A549 (cell line): ENCODE results near the gene ART1. TPM values are rescaled to one million over a fixed set of nuclear protein-coding genes. Genes with fewer than 3 reads are reported as not detected.
A peak's percentile ranks its signal among the peaks of the same experiment; 100 is the strongest.

ENCODE experiments used
- ATAC-seq, 2 experiments: fragments of 200-7000 bp in 1 of 2; fragments of >200 bp in 1 of 2; cut with Nextera tagmentation in 1 of 2; cut with Tn5 transposase in 1 of 2; 3 replicates each; pipeline versions ENCODE4 v1.8.0 to v1.9.1; 2018 to 2020; ENCODE audit warnings: mild to moderate bottlenecking in 1 of 2, moderate library complexity in 1 of 2
- CTCF ChIA-PET: fragments of 300-600 bp; sonication (Branson Sonifier 250); formaldehyde crosslinking; extraction: SDS; loops from one replicate; lab custom pipeline; 2021; ENCODE audit warnings: antibody characterized with exemption, inconsistent platforms; lab: Yijun Ruan, JAX
- POLR2A ChIA-PET: fragments of 350-600 bp; formaldehyde crosslinking; extraction: SDS; loops from one replicate; lab custom pipeline; 2021; ENCODE audit warnings: antibody characterized with exemption, inconsistent platforms; lab: Yijun Ruan, JAX
- DNase-seq, 2 experiments: peaks; one replicate each; pipeline versions ENCODE4 v3.0.0 to v3.0.0-alpha.2; 2011 to 2016; ENCODE audit warnings: low read depth in 1 of 2, low spot score in 1 of 2
- FAIRE-seq: peaks from 2 replicates; lab custom pipeline; 2011; peaks lifted over from hg19 to GRCh38; lab: Jason Lieb, UNC
- H3K27ac ChIP-seq, 2 experiments: fragments of >200 bp; sonication (Bioruptor Twin); formaldehyde crosslinking; 3 replicates each; pipeline ENCODE4 v1.5.1; 2016 to 2017
- H3K4me1 ChIP-seq: fragments of >200 bp; sonication (Bioruptor Twin); formaldehyde crosslinking; 3 replicates; pipeline ENCODE4 v1.6.1; 2016
- H3K4me2 ChIP-seq: fragments of >200 bp; sonication (Bioruptor Twin); formaldehyde crosslinking; 3 replicates; pipeline ENCODE4 v1.6.1; 2016
- H3K4me3 ChIP-seq: fragments of >200 bp; sonication (Bioruptor Twin); formaldehyde crosslinking; 3 replicates; pipeline ENCODE4 v1.5.1; 2016
- H3K9me3 ChIP-seq: fragments of >200 bp; sonication (Bioruptor Twin); formaldehyde crosslinking; 3 replicates; pipeline ENCODE4 v1.6.1; 2016
- ATOH8 ChIP-seq: fragments of 250-450 bp; sonication (Bioruptor Pico); IDR thresholded peaks from 2 replicates; pipeline ENCODE4 v1.5.0; 2020; ENCODE audit warnings: low read depth, mild to moderate bottlenecking, moderate library complexity
- CHD2 ChIP-seq: fragments of 150-350 bp; IDR thresholded peaks from 2 replicates; pipeline ENCODE4 v1.6.1; 2014; ENCODE audit warnings: low read length; ENCODE audit not compliant: partially characterized antibody
- CHD4 ChIP-seq: fragments of 200-600 bp; sonication (generic); IDR thresholded peaks from 2 replicates; pipeline ENCODE4 v1.6.1; 2016; ENCODE audit warnings: antibody characterized with exemption, mild to moderate bottlenecking, borderline replicate concordance
- EP300 ChIP-seq, 2 experiments: fragments of >200 bp; sonication (Bioruptor Twin); formaldehyde crosslinking; IDR thresholded peaks; 2 replicates in 1 of 2; 3 replicates in 1 of 2; pipeline ENCODE4 v1.6.1; 2016 to 2017
- HOXA7 ChIP-seq: fragments of 250-450 bp; sonication (Bioruptor Pico); IDR thresholded peaks from 2 replicates; pipeline ENCODE4 v1.5.0; 2020; ENCODE audit warnings: mild to moderate bottlenecking, moderate library complexity
- HOXB5 ChIP-seq: fragments of 250-450 bp; sonication (Bioruptor Pico); IDR thresholded peaks from 2 replicates; pipeline ENCODE4 v1.5.0; 2020; ENCODE audit warnings: mild to moderate bottlenecking, moderate library complexity
- JUNB ChIP-seq: fragments of >200 bp; sonication (Bioruptor Twin); formaldehyde crosslinking; IDR thresholded peaks from 2 replicates; pipeline ENCODE4 v1.6.1; 2016
- MAFK ChIP-seq: fragments of 450-650 bp; IDR thresholded peaks from 2 replicates; pipeline ENCODE4 v1.6.1; 2014; ENCODE audit not compliant: partially characterized antibody
- MYC ChIP-seq: IDR thresholded peaks from 2 replicates; pipeline ENCODE4 v1.6.1; 2012; ENCODE audit warnings: mild to moderate bottlenecking, inconsistent platforms, low read length, improper control_type of control experiment, borderline replicate concordance
- NPAS2 ChIP-seq: fragments of 250-450 bp; sonication (Bioruptor Pico); IDR thresholded peaks from 2 replicates; pipeline ENCODE4 v1.8.0; 2022; ENCODE audit warnings: mild to moderate bottlenecking, moderate library complexity, borderline replicate concordance
- POLR2A ChIP-seq: IDR thresholded peaks from 2 replicates; pipeline ENCODE4 v1.6.1; 2012; ENCODE audit warnings: mild to moderate bottlenecking, low read length
- POLR2AphosphoS2 ChIP-seq: conservative IDR thresholded peaks from 2 replicates; pipeline ENCODE4 v1.6.1; 2012; ENCODE audit warnings: low read length, improper control_type of control experiment, inconsistent platforms
- RARB ChIP-seq: fragments of 250-450 bp; sonication (Bioruptor Pico); IDR thresholded peaks from 2 replicates; pipeline ENCODE4 v1.8.0; 2021; ENCODE audit warnings: mild to moderate bottlenecking, moderate library complexity
- RCOR1 ChIP-seq: fragments of 150-350 bp; IDR thresholded peaks from 2 replicates; pipeline ENCODE4 v1.6.1; 2014; ENCODE audit warnings: antibody characterized with exemption, low read length, low read depth
- RNF2 ChIP-seq: fragments of 200-600 bp; sonication (generic); IDR thresholded peaks from 2 replicates; pipeline ENCODE4 v1.6.1; 2016; ENCODE audit warnings: low read depth, mild to moderate bottlenecking, antibody characterized with exemption, moderate library complexity, borderline replicate concordance
- ZC3H11A ChIP-seq: fragments of 450-650 bp; IDR thresholded peaks from 2 replicates; pipeline ENCODE4 v1.6.1; 2014; ENCODE audit warnings: antibody characterized with exemption, mild to moderate bottlenecking
- ZFP36 ChIP-seq: fragments of 450-650 bp; IDR thresholded peaks from 2 replicates; pipeline ENCODE4 v1.6.1; 2014; ENCODE audit warnings: borderline replicate concordance; ENCODE audit not compliant: partially characterized antibody
- ZNF302 ChIP-seq: fragments of 250-450 bp; sonication (Bioruptor Pico); IDR thresholded peaks from 2 replicates; pipeline ENCODE4 v1.9.0; 2021; ENCODE audit warnings: inconsistent platforms, mild to moderate bottlenecking, moderate library complexity
- WGBS: methylation state at CpG from one replicate; pipeline ENCODE4 v1.1.6; 2017; ENCODE audit errors: missing lambda C conversion rate; 5-methylcytosine and 5-hydroxymethylcytosine counted together
- polyA plus RNA-seq, 4 experiments: library from polyadenylated mRNA; depleted of rRNA in 3 of 4; stranded (reverse); fragments of >200 nt; fragmentation: RNase III in 1 of 4; extraction: RNeasy Plus Mini Kit Qiagen cat#74134 plus additional on column Dnase treatment in 1 of 4; gene quantifications; 2 replicates in 3 of 4; 3 replicates in 1 of 4; pipeline ENCODE4 v1.2.3, GENCODE V29; 2011 to 2017
- TF ChIP-seq, protein P1 (sequence below): fragments of 250-450 bp; sonication (Bioruptor Pico); IDR thresholded peaks from 2 replicates; pipeline ENCODE4 v1.5.0; 2021; ENCODE audit warnings: mild to moderate bottlenecking, moderate library complexity, borderline replicate concordance
- TF ChIP-seq, protein P2 (sequence below): IDR thresholded peaks from 2 replicates; pipeline ENCODE4 v1.6.1; 2012; ENCODE audit warnings: low read depth, borderline replicate concordance
- TF ChIP-seq, protein P3 (sequence below): IDR thresholded peaks from 2 replicates; pipeline ENCODE4 v1.6.1; 2012

The ART1 gene
- polyA plus RNA-seq, 2 of the 4 experiments (the other 2 are of a cell fraction), result not detected

GRCh38 chr11:3684819-3685172 is 39.9 kb downstream of the ART1 start:
- FAIRE-seq, result no peak
- 88% methylated on average over 2 of the region's 2 CpGs for WGBS
- POLR2A ChIA-PET, result no interaction called here
- CTCF ChIA-PET, result interaction anchor here (0.7 to 1.2 kb wide), 3 partner anchors 10 to 30 kb away, joined by 3 read pairs; no protein-coding TSS in a partner anchor
- TF ChIP-seq ATOH8 (CRISPR knock-in tag) (no peak), RCOR1 (no peak), ZNF302 (CRISPR knock-in tag) (no peak)
- TF ChIP-seq, all 56 proteins: peak for 0
- H3K9me3 ChIP-seq, result no peaks in the 10 kb centered on the region
- H3K27ac ChIP-seq, result no peak overlapping the region
- DNase-seq, result no peak
- H3K4me2 ChIP-seq, result no peak overlapping the region
- ATAC-seq, result no peak
- no peaks in the 10 kb centered on the region for H3K4me1 ChIP-seq
- H3K4me3 ChIP-seq, result no peak overlapping the region

DNA sequence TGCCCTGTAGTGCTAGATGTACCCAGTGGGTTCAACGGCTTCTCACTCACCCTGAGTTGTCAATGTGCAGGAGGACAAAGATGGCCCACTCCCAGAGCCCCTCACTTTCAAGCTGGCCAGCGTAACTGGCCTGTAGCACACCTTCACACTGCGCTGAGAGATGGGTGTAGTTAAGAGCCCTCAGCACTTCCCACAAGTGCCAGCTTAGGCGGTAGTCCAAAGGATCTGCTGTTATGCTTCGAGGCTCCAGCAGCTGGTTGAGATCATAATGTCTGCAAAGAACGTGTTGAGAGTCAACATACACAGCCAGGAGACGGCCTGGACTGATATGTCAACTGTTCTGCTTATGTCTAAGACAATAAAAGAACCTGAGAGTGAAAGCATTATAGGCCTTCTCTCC is 41.0 kb downstream of the ART1 start:
- H3K4me2 ChIP-seq, result no peak overlapping the region
- H3K9me3 ChIP-seq, result no peaks in the 10 kb centered on the region
- FAIRE-seq (no peak), DNase-seq (no peak), ATAC-seq (peak; percentile 33 to 34; a peak in 3 of 6 replicates)
- TF ChIP-seq JUNB (no peak), RNF2 (no peak), MYC (no peak), EP300 (IDR thresholded peaks at IDR 0.05) (no peak), POLR2AphosphoS2 (no peak), CHD2 (no peak), ZFP36 (no peak), HOXB5 (CRISPR knock-in tag) (no peak), ZC3H11A (no peak), MAFK (no peak), RARB (CRISPR knock-in tag) (no peak), ATOH8 (CRISPR knock-in tag) (no peak), NPAS2 (no peak), POLR2A (no peak), CHD4 (no peak), HOXA7 (CRISPR knock-in tag) (no peak)
- TF ChIP-seq, protein P1, sequence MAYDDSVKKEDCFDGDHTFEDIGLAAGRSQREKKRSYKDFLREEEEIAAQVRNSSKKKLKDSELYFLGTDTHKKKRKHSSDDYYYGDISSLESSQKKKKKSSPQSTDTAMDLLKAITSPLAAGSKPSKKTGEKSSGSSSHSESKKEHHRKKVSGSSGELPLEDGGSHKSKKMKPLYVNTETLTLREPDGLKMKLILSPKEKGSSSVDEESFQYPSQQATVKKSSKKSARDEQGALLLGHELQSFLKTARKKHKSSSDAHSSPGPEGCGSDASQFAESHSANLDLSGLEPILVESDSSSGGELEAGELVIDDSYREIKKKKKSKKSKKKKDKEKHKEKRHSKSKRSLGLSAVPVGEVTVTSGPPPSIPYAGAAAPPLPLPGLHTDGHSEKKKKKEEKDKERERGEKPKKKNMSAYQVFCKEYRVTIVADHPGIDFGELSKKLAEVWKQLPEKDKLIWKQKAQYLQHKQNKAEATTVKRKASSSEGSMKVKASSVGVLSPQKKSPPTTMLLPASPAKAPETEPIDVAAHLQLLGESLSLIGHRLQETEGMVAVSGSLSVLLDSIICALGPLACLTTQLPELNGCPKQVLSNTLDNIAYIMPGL, result no peak
- TF ChIP-seq, protein P2, sequence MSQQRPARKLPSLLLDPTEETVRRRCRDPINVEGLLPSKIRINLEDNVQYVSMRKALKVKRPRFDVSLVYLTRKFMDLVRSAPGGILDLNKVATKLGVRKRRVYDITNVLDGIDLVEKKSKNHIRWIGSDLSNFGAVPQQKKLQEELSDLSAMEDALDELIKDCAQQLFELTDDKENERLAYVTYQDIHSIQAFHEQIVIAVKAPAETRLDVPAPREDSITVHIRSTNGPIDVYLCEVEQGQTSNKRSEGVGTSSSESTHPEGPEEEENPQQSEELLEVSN, result no peak
- TF ChIP-seq, protein P3, sequence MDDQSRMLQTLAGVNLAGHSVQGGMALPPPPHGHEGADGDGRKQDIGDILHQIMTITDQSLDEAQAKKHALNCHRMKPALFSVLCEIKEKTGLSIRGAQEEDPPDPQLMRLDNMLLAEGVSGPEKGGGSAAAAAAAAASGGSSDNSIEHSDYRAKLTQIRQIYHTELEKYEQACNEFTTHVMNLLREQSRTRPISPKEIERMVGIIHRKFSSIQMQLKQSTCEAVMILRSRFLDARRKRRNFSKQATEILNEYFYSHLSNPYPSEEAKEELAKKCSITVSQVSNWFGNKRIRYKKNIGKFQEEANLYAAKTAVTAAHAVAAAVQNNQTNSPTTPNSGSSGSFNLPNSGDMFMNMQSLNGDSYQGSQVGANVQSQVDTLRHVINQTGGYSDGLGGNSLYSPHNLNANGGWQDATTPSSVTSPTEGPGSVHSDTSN, result no peak
- no peak overlapping the region for H3K27ac ChIP-seq
- no peaks in the 10 kb centered on the region for H3K4me1 ChIP-seq
- ChIA-PET CTCF (no interaction called here), POLR2A (no interaction called here)
- 93% methylated on average over 6 of the region's 7 CpGs for WGBS
- H3K4me3 ChIP-seq, result no peak overlapping the region
